CD4-positive, alpha-beta T cell treated with Interferon gamma for 1 hour (primary cell): ENCODE results near the gene FLYWCH2.

Source experiments
- DNase-seq: peaks from one replicate; pipeline ENCODE4 v3.0.0-alpha.2; 2020

Gene FLYWCH2

GRCh38 chr16:2884041-2884451 lies 1.0 kb downstream of the FLYWCH2 start:
- DNase-seq = no peak

GRCh38 chr16:2894231-2894630 lies 11.2 kb downstream of the FLYWCH2 start:
- no peak for DNase-seq

- DNase-seq = no peak
Observed at GRCh38 chr16:2895813-2896212, 12.8 kb downstream of the FLYWCH2 start.

GRCh38 chr16:2896480-2897010 lies 13.5 kb downstream of the FLYWCH2 start:
- no peak for DNase-seq

- DNase-seq = peak; percentile 68
Observed at GRCh38 chr16:2897110-2897509, 14.1 kb downstream of the FLYWCH2 start.

- no peak for DNase-seq
Observed at GRCh38 chr16:2898831-2899563, 16.0 kb downstream of the FLYWCH2 start.

- no peak for DNase-seq
Observed at GRCh38 chr16:2899564-2900072, 16.6 kb downstream of the FLYWCH2 start.

- no peak for DNase-seq
Observed at GRCh38 chr16:2900526-2901075, 17.6 kb downstream of the FLYWCH2 start.

- DNase-seq = no peak
Observed at GRCh38 chr16:2902337-2903130, 19.5 kb downstream of the FLYWCH2 start.

- peak; percentile 80 for DNase-seq
Observed at GRCh38 chr16:2904100-2904921, 21.3 kb downstream of the FLYWCH2 start.

GRCh38 chr16:2904922-2905240 lies 21.9 kb downstream of the FLYWCH2 start:
- no peak for DNase-seq

GRCh38 chr16:2905241-2905987 lies 22.4 kb downstream of the FLYWCH2 start:
- DNase-seq = peak; percentile 94

- DNase-seq = no peak
Observed at GRCh38 chr16:2905988-2906387, 23.0 kb downstream of the FLYWCH2 start.

- DNase-seq = peak; percentile 78
Observed at GRCh38 chr16:2907084-2907753, 24.2 kb downstream of the FLYWCH2 start.

- DNase-seq = no peak
Observed at GRCh38 chr16:2910441-2910969, 27.5 kb downstream of the FLYWCH2 start.

GRCh38 chr16:2911638-2912329 lies 28.8 kb downstream of the FLYWCH2 start, which contains the start of gene FLYWCH1:
FLYWCH1 (plus strand) TSS chr16:2911931; CDS start chr16:2929686, 17,755 bp downstream.
- peak; percentile 98 for DNase-seq

- DNase-seq = no peak
Observed at GRCh38 chr16:2912330-2913199, 29.6 kb downstream of the FLYWCH2 start.

GRCh38 chr16:2913603-2914002 lies 30.6 kb downstream of the FLYWCH2 start:
- DNase-seq = no peak

- DNase-seq = no peak
Observed at GRCh38 chr16:2914233-2914632, 31.2 kb downstream of the FLYWCH2 start.
